ENCODE data around the gene ST6GALNAC2. TPM values are rescaled to one million over a fixed set of nuclear protein-coding genes. Genes with fewer than 3 reads are reported as not detected.

The ST6GALNAC2 gene
- polyA plus RNA-seq, 1 donor (not counting 4 experiments of a cell fraction or from before 2014, with no cell fraction given), result 45.8 TPM

DNA sequence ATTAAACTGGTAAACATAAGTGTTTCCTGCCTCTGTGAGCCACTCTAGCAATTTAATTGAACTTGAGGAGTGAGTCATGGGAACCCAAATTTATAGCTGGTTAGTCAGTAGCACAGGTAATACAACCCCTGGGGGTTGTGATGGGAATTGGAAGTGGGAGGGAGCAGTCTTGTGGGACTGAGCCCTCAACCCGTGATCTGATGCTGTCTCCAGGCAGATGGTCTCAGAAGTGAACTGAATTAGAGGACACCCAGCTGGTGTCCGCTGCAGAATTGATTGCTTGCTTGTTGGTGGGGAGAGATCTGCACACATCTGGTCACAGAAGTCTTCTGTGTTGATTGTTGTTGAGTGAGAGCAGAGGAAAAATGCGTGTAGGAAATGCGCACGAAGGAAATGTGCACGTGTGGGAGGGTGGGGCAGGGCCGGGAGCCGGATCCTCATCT is 7.7 kb upstream of the ST6GALNAC2 start:
- Histone ChIP-seq H3K9me1 (ENCODE audit: control insufficient read depth, extremely low read depth, insufficient read depth, low read length) (no peaks in the 10 kb centered on the region), H2AFZ (ENCODE audit: control insufficient read depth, low read length) (no peak overlapping the region), H3K27ac (ENCODE audit: control insufficient read depth, insufficient read depth, low read length) (peak overlapping the region; percentile 49), H4K20me1 (ENCODE audit: control insufficient read depth, extremely low read depth, insufficient read depth, low read length) (no peaks in the 10 kb centered on the region), H3K4me2 (ENCODE audit: control insufficient read depth, extremely low read depth, insufficient read depth, low read depth, low read length) (peak overlapping the region; percentile 19), H3K4me3 (ENCODE audit: control insufficient read depth in 2 of 3, extremely low read depth in 1 of 3, insufficient read depth in 2 of 3, low read depth in 1 of 3, low read length in 3 of 3) (peak overlapping the region in 1 of 3 experiments; percentile 34), H3K9me3 (ENCODE audit: control insufficient read depth, low read depth, low read length) (no peaks in the 10 kb centered on the region), H3K27me3 (ENCODE audit: control insufficient read depth, extremely low read depth, insufficient read depth, low read length) (no peaks in the 10 kb centered on the region), H3K79me2 (ENCODE audit: control insufficient read depth, insufficient read depth, low read length) (no peaks in the 10 kb centered on the region), H3K4me1 (ENCODE audit: control insufficient read depth, extremely low read depth, insufficient read depth, low read length) (peaks cover 32% of the 10 kb centered on the region), H3K36me3 (ENCODE audit: control insufficient read depth in 2 of 2, extremely low read depth in 1 of 2, insufficient read depth in 2 of 2, low read length in 2 of 2) (no peaks in the 10 kb centered on the region), H3K9ac (ENCODE audit: control insufficient read depth, extremely low read depth, insufficient read depth, low read length) (peak overlapping the region; percentile 45)
- dilution Hi-C loops (cut with MboI; ENCODE audit: extremely low pct_ligation_motif_present, low sequenced_read_pairs), result no loop called here
- no peak for TF ChIP-seq EZH2 (IDR thresholded peaks at IDR 0.05; ENCODE audit: low read length)
- TF ChIP-seq, protein P1, sequence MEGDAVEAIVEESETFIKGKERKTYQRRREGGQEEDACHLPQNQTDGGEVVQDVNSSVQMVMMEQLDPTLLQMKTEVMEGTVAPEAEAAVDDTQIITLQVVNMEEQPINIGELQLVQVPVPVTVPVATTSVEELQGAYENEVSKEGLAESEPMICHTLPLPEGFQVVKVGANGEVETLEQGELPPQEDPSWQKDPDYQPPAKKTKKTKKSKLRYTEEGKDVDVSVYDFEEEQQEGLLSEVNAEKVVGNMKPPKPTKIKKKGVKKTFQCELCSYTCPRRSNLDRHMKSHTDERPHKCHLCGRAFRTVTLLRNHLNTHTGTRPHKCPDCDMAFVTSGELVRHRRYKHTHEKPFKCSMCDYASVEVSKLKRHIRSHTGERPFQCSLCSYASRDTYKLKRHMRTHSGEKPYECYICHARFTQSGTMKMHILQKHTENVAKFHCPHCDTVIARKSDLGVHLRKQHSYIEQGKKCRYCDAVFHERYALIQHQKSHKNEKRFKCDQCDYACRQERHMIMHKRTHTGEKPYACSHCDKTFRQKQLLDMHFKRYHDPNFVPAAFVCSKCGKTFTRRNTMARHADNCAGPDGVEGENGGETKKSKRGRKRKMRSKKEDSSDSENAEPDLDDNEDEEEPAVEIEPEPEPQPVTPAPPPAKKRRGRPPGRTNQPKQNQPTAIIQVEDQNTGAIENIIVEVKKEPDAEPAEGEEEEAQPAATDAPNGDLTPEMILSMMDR (optimal IDR thresholded peaks at IDR 0.05 in 1 of 3, IDR thresholded peaks at IDR 0.05 in 1 of 3, conservative IDR thresholded peaks at IDR 0.05 in 1 of 3; ENCODE audit: extremely low read depth in 1 of 3, insufficient read depth in 2 of 3, low read length in 3 of 3), result peak; percentile 40 to 72 (median 68)
- no peak for DNase-seq (ENCODE audit: low read depth, low spot score)
- FAIRE-seq, result peak; percentile 89

DNA sequence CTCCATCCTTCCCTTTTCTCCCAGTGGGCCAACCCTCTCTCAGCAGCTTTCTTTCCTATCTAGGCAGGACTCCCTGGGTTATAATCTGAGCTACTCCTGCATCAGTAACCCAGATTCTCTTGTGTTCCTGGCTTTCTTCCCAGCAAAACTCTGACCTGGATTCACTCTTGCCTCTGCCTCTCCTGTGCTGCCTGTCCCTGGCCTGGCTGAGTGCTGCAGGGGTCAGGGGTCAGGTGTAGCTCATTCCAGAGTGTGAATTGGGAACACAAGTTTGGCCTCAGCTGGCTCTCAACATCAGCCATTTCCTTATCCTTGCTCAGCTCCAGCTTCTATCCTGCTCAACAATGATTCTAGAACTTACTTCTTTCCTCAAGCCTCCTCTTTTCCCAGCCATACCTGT is 2.5 kb upstream of the ST6GALNAC2 start:
- no peaks in the 10 kb centered on the region for H3K27me3 ChIP-seq (ENCODE audit: control insufficient read depth, extremely low read depth, insufficient read depth, low read length)
- H3K4me2 ChIP-seq (ENCODE audit: control insufficient read depth, extremely low read depth, insufficient read depth, low read depth, low read length), result no peak overlapping the region
- no peaks in the 10 kb centered on the region for H3K36me3 ChIP-seq (ENCODE audit: control insufficient read depth in 2 of 2, extremely low read depth in 1 of 2, insufficient read depth in 2 of 2, low read length in 2 of 2)
- no peaks in the 10 kb centered on the region for H3K9me3 ChIP-seq (ENCODE audit: control insufficient read depth, low read depth, low read length)
- no peak for FAIRE-seq
- no peak overlapping the region for H3K27ac ChIP-seq (ENCODE audit: control insufficient read depth, insufficient read depth, low read length)
- H3K79me2 ChIP-seq (ENCODE audit: control insufficient read depth, insufficient read depth, low read length), result peaks cover 15% of the 10 kb centered on the region
- no peaks in the 10 kb centered on the region for H3K9me1 ChIP-seq (ENCODE audit: control insufficient read depth, extremely low read depth, insufficient read depth, low read length)
- dilution Hi-C loops (cut with MboI; ENCODE audit: extremely low pct_ligation_motif_present, low sequenced_read_pairs), result no loop called here
- no peak overlapping the region for H2AFZ ChIP-seq (ENCODE audit: control insufficient read depth, low read length)
- no peak for DNase-seq (ENCODE audit: low read depth, low spot score)
- H3K4me1 ChIP-seq (ENCODE audit: control insufficient read depth, extremely low read depth, insufficient read depth, low read length), result peaks cover 25% of the 10 kb centered on the region
- H4K20me1 ChIP-seq (ENCODE audit: control insufficient read depth, extremely low read depth, insufficient read depth, low read length), result no peaks in the 10 kb centered on the region
- no peak overlapping the region for H3K4me3 ChIP-seq (ENCODE audit: control insufficient read depth in 2 of 3, extremely low read depth in 1 of 3, insufficient read depth in 2 of 3, low read depth in 1 of 3, low read length in 3 of 3)
- TF ChIP-seq EZH2 (IDR thresholded peaks at IDR 0.05; ENCODE audit: low read length), result no peak
- TF ChIP-seq, protein P1 (optimal IDR thresholded peaks at IDR 0.05 in 1 of 3, IDR thresholded peaks at IDR 0.05 in 1 of 3, conservative IDR thresholded peaks at IDR 0.05 in 1 of 3; ENCODE audit: extremely low read depth in 1 of 3, insufficient read depth in 2 of 3, low read length in 3 of 3), result no peak
- H3K9ac ChIP-seq (ENCODE audit: control insufficient read depth, extremely low read depth, insufficient read depth, low read length), result no peak overlapping the region
